HG03439 (cell line): ENCODE measurements around the gene TPSAB1.
"Not testable (repeated sequence)": the region's sequence is repeated elsewhere in the genome, so short reads cannot be mapped to it uniquely, and the experiment has no call there.

ENCODE experiments used
- ATAC-seq: cut with Tn5 transposase; IDR thresholded peaks from one replicate; pipeline ENCODE4 v1.9.1; 2021; ENCODE audit warnings: mild to moderate bottlenecking, moderate library complexity; ENCODE audit not compliant: unreplicated experiment

Gene TPSAB1

DNA sequence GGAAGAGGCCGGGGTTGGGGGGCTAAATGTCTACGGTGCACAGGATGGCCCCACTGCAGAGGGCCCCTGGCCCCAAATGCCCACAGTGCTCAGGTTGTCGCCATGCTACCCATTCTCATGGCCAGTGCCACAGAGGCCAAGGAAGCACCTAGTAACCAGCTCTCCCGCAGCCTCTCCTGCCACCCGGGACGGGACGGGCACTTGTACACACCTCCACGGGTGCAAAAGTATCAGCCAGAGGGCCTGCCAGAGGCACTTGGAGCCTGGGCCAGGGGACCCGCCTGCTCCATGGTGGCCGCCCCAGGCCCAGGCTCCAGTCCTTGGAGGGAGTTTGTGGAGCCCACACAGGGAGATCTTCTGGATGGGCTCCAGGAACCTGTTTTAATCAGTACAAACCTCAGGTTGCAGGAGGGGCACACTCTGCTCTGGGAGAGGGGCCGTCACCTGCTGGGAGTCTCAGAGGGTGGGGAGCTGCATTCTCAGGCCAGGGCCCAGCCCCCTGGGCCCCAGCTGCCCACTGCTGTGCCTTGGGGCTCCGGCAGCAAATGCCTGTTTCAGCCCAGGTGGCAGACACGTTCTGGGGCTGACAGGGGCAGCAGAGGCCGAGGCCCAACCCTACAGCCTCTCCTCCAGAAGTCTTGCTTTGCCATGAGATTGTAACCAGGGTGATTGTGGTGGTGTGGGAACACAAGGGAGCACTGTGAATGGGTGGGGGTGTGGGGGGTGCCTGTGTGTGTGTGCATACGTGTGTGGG is 23.3 kb downstream of the TPSAB1 start:
- ATAC-seq: no peak

DNA sequence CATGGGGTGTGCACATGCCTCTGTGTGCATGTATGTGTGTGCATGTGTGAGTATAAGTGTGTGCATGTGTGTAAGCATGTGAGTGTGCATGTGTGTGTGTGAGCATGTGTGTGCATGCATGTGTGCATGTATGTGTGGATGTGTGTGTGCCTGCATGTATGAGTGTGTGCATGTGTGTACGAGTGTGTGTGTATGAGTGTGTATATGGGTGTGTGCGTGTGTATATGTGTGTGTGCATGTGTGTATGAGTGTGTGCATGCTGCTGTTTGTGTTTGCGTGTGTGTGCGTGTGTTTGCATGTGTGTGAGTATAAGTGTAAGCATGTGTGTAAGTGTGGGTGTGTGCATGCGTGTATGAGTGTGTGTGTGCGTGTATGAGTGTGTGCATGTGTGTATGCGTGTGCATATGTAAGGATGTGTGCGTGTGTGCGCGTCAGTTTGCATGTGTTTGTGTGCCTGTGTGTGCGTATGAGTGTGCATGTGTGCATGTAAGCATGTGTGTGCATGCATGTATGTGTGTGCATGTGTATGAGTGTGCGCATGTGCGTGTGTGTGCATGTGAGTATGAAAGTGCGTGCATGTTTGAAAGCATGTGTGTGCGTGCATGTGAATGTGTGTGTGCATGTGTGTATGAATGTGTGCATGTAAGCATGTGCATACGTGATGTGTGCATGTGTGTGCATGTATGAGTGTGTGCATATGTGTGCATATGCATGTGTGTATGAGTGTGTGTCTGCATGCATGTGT is 24.0 kb downstream of the TPSAB1 start:
- no peak for ATAC-seq

DNA sequence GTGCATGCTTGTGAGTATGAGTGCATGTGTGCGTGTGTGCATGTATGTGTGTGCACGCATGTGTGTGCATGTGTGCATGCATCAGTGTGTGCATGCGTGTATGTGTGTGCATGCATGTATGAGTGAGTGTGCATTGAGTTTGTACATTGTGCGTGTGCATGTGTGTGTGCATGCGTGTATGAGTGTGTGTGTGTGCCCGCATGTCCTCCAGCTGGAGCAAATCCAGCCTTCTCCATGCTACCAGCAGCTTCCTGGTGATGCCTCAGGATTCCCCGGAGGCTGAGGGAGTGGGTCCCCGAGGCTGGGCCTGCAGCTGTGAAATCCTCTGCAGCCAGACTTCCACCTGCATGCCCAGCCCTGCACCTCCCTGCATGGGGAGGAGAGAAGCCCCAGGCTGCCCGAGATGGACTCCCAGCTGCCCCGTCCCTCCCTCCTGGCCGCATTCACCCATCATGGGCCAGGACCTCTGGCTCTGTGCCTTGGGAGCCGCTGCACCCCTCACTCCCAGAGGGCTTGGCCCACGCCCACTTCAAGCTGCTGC is 24.7 kb downstream of the TPSAB1 start:
- ATAC-seq: no peak

DNA sequence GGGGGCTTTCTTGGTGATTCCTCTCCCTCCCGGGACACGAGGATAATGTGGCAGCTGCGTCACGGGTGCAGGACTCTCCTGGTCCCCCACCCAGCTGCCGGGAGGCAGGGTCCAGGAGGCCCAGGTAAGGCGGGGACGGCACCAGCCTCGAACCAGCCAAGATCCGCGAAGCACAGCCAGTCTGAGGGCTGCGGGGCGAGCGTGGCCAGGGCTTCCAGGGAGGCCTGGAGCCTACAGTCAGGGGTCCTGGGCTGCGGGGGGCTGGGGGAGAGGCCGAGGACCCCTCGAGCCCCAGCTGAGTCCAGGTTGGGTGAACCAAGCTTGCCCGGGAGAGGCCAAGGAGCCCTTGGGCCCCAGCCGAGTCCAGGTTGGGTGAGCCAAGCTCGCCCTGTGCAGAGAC is 25.3 kb downstream of the TPSAB1 start:
- ATAC-seq: no peak

DNA sequence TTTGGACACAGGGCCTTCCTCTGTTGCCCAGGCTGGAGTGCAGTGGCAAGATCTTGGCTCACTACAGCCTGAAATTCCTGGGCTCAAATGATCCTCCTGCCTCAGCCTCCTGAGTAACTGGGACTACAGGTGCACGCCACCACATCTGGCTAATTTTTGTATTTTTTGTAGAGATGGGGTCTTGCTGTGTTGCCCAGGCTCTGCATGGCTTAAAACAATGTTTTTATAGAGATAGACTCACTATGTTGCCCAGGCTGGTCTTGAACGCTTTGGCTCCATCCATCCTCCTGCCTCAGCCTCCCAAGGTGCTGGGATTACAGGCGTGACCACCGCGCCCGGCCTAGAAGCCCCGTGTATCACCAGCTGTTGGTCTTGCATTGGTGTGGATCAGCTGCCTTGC is 28.9 kb downstream of the TPSAB1 start:
- ATAC-seq: not testable (repeated sequence)

DNA sequence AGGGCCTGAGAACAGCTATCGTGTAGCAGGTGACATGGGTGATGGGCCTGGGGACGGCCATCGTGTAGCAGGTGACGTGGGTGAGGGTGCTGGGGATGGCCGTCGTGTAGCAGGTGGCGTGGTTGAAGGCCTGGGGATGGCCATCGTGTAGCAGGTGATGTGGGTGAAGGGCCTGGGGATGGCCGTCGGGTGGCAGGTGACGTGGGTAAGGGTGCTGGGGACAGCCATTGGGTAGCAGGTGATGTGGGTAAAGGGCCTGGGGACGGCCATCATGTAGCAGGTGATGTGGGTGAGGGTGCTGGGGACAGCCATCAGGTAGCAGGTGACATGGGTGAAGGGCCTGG is 30.8 kb downstream of the TPSAB1 start:
- ATAC-seq: no peak

DNA sequence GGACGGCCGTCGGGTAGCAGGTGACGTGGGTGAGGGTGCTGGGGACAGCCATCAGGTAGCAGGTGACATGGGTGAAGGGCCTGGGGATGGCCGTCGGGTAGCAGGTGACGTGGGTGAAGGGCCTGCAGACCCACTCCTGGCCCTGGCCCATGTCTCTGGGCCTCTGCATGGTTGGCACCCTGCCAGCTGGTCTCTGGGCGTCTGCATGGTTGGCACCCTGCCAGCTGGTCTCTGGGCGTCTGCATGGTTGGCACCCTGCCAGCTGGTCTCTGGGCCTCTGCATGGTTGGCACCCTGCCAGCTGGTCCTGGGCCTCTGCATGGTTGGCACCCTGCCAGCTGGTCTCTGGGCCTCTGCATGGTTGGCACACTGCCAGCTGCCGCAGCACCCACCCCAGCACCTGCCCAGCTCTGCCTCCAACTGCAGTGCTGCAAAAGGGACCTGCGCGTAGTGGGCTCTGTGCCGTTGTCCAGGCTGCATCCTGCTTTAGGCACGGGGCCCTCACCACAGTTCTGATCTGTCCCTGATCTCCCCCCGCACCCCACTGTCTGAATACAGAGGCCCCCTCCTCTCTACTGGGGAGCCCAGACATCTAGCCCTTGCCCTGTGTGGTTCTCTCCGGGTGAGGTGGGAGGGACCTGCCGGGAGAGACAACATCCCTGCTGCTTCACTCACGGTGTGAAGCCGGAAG is 31.4 kb downstream of the TPSAB1 start:
- ATAC-seq: not testable (repeated sequence)

DNA sequence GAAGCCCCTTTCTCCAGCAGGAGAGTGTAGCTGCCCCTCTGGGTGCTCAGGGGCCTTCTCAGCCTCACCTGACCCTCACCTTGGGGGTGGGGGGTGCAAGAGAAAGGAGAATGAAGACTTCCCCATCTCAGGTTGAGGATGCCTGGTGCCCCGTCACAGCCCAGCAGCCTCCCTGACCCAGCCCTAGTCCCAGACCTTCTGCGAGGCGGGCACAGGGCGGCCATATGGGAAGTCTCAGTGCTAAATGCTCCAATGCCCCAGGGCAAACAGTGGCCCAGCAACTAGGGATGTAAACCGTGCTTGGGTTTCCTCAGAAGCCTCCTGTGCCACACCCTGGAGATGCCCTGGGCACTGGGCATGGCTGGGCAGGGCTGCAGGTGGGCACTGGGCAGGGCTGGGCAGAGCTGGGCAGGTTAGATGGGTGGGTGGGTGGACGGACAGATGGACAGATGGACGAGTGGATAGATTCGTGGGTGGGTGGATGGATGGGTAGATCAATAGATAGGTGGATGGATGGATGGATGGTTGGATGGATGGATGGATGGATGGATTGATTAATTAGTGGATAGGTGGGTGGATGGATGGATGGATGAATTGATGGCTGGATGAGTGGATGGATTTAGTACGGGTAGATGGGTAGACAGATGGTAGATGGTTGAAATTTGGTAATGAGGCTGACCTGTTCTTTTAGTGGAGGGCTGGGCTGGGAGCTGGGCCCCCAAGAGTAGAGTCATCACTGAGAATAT is 32.1 kb downstream of the TPSAB1 start:
- no peak for ATAC-seq

DNA sequence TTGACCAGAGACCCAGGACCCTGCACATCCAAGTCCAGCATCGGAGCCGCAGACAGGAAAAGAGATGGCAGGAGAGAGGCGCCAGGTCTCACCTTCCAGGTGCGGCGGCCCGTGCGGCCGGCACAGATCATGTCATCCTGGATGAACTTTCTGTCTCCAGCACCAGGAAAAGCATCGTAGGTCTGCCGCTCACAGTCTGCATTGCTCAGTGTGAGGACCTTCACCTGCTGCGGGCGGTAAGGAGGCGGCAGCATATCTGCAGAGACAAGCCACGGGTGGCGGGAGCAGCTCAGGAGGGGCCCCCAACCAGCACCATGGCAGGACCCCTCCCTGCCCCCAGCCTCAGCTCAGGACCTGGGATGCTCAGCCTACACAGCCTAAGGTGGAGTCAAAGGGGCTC is 33.3 kb downstream of the TPSAB1 start:
- ATAC-seq: no peak

DNA sequence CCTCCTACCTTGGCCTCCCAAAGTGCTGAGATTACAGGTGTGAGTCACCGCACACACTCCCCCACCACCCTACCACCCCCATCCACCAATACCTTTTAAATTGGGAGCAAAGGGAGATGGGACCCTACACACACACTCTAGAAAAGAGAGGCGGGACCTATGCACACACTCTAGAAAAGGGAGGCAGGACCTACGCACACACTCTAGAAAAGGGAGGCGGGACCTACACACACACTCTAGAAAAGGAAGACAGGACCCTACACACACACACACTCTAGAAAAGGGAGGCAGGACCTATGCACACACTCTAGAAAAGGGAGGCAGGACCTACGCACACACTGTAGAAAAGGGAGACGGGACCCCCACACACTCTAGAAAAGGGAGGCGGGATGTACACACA is 34.3 kb downstream of the TPSAB1 start:
- no peak for ATAC-seq

DNA sequence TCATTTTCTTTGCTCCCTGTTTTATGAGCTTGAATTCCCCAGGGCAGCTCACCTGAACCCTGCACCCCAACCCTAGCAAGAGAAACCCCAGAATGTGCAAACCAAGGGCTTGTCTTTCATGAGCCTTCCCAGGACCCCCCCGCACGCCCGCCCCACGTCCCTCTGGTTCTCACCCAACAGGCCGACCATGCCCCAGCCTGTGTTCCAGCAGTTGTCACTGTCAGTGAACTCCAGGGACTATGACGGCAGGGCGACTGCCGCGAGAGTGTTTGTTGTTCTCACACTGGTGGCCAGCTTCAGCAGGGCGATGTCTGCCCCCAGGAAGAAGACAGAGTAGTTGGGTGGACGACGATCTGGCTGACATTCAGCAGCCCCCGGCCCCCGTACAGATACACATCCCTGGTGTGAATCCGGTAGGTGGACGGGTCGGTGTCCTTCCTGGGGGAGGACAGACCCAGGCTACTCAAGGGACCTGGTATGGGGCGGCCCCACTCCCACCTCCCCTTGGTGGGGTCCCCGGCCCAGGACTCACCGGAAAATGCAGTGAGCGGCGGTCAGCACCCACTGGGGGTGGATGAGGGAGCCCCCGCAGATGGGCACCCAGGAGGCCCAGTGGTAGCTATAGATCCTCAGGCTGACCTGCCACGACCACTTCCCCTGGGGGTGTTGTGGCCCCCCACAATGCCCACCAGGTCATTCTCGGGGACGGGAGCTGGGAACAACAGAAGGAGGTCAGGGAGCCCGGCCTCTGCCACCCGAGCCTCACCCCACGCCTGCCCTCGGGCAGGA is 35.5 kb downstream of the TPSAB1 start:
- ATAC-seq: no peak

DNA sequence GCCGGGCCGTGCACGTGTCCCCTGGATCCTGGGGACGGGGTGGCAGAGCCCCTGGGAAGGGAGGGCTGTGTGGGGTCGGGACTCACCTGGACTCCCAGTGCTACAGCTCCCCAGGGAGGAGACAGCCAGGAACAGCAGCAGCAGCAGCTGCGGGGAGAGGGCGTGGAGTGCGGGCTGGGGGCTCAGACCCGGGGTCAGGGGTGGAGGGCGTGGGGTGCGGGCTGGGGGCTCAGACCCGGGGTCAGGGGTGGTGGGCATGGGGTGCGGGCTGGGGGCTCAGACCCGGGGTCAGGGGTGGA is 36.0 kb downstream of the TPSAB1 start:
- no peak for ATAC-seq

DNA sequence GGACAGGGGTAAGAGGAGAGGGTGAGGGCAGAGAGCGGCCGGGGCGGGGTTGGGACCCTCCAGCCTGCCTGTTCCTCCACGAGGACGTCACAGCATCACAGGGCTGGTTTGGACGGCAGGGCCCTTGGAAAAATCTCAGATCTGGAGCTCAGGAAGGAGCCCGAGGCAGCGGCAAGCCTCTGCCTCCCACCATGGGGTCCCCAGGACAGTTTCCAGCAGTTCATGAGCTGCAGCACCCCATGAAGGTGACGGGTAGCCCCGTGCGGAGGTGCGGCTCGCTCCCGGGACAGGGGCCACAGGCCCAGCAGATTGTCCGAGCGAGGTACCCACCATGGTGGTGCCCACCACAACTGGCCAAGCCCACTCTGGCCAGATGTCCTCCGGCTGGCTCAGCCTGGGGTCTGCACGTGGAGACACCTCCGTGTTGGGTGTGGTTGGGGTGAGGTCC is 36.7 kb downstream of the TPSAB1 start:
- no peak for ATAC-seq

DNA sequence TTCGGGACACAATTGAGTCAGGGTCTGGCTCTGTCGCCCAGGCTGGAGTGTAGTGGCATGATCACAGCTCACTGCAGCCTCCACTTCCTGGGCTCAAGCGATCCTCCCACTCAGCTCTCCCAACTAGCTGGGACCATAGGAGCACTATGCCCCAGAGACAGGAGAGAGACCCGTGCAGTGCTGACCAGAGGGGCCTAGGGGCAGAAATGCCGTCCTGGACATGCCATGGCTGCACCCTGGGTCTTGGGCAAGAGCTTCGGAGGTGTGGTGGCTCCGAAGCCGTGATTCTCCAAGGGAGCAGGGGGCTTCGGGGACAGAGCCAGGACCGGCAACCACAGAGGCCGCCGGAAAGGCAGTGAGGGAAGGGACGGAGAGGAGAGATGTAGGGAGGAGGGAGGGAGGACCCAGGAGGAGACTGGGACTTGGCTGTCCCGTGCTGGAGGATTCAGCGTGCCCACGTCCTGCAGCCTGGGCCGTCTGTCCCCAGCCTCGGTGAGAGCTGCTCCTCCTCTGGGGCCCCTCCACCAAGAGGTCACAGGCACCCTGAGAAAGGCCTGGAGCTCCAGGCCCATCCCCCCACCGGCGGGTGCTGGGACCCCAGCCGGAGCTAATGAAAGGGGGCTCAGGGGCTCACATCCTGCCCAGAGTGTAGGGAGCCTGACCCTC is 37.2 kb downstream of the TPSAB1 start:
- no peak for ATAC-seq

DNA sequence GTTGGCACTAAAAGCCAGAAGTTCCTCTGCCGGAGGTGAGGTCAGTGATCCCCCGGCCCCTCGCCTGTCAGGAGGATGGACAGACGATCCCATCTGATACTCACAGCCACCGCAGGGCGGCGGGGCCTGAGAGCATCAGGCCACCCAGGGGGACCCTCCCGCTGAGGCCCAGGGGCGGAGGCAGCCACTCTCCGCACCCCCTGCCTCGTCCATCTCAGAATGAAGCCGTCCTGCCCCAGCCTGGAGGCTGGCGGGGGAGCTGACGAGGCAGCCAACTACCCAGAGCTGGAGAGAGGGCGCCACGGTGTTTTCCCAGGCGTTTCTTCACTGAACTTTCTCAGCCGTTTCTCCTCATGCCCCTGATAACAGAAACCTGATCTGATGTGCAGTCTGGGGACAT is 38.0 kb downstream of the TPSAB1 start:
- no peak for ATAC-seq

DNA sequence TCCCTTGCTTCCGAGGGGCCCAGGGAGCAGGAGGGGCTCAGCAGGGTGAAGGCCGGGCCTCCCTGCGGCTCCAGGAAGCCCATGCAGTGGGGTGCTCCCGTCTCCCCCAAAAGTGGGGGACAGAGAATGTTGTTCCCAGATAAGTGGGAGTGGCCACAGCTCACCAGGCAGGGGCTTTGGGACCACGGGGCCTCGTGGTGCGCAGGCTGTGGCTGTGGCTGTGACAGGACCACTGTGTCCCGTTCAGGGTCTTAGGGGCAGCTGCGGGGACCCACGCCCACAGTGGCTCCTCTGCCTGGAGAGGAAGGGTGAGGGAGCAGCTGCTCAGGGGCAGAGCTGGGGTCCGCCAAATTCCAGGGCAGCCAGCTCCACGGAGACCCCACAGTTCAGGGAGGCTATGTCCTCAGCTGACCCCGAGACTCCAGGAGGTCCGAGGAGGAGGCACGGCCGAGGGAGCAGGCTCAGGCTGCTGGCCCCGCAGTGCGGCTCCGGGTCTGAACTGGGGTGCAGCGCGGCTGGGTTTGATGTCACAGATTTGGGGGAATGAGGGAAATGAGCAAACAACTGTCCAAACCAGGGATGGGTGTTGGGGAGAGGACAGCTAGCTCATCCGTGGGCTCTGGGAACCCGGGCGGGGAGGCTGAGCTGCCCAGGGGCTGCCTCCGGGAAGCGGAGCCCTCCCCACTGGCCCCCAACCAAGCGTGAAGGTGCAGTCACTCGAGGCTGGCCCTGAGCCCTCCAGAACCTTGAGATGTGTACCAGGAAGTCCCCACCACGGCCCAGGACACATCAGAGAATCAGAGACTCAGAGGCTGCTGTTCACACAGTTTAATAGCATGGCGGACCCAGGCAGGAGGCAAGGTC is 38.8 kb downstream of the TPSAB1 start:
- no peak for ATAC-seq

DNA sequence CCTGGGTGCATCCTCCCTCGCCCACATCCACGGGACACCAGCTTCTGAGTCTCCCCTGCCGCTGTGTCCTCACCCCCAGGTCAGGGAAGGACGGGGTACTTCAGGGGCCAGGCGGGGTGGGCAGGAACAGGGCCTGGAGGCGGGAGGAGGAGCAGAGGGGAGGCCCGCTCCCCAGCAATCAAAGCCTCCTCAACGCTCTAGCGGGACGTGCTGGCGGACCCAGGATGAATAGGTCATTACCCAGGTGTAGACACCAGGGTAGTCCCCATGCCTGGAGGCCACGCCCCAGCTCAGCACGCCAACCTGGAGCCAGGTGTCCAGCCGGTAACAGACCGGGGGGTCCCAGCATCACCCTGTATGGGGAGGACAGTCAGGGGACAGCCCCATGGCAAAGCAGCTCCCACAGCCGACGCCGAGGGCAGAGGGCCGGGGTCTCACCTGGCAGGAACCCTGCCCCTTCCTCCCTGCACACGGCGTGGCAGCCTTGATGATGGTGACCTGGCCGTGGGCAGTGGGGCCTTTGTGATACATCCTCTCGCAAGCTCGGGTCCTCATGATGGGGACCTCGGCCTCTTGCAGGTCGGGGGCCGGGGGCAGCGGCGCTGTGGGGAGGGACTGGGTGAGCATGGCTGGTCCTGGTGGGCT is 39.6 kb downstream of the TPSAB1 start:
- ATAC-seq: no peak

DNA sequence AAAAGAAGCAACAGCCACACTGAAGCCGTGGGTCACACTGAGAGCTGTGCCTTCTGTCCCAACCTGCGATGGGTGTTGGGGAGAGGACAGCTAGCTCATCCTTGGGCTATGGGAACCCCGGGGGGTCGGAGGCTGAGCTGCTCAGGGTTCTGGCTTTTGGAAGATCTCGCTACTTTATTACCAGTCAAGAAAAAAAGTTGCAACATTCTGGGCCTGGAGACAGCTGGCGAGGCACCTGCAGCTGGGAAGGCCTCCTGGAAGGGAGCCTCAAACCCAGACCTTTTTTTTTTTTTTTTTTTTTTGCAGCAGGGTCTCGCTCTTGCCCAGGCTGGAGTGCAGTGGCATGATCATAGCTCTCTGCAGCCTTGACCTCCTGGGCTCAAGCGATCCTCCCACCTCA is 40.3 kb downstream of the TPSAB1 start:
- no peak for ATAC-seq
